Ishikawa (cell line): Measurements from ENCODE around the gene ZNF467.

Source experiments
- CEBPB ChIP-seq: IDR thresholded peaks from 2 replicates; pipeline ENCODE4 v1.6.1; 2012
- CREB1 ChIP-seq: IDR thresholded peaks from 2 replicates; pipeline ENCODE4 v1.6.1; 2012; ENCODE audit warnings: low read depth
- EGR1 ChIP-seq: IDR thresholded peaks from 2 replicates; pipeline ENCODE4 v1.6.1; 2012
- EP300 ChIP-seq: IDR thresholded peaks from 2 replicates; pipeline ENCODE4 v1.6.1; 2012; ENCODE audit warnings: borderline replicate concordance
- FOXM1 ChIP-seq: IDR thresholded peaks from 2 replicates; pipeline ENCODE4 v1.6.1; 2012; ENCODE audit warnings: low read depth, borderline replicate concordance
- NFIC ChIP-seq: IDR thresholded peaks from 2 replicates; pipeline ENCODE4 v1.6.1; 2012
- RAD21 ChIP-seq: IDR thresholded peaks from 2 replicates; pipeline ENCODE4 v1.6.1; 2012; ENCODE audit warnings: low read depth
- TAF1 ChIP-seq: IDR thresholded peaks from 2 replicates; pipeline ENCODE4 v1.6.1; 2012; ENCODE audit warnings: low read depth, mild to moderate bottlenecking
- TCF12 ChIP-seq: IDR thresholded peaks from 2 replicates; pipeline ENCODE4 v1.6.1; 2012; ENCODE audit warnings: low read depth
- ZBTB7A ChIP-seq: IDR thresholded peaks from 2 replicates; pipeline ENCODE4 v1.6.1; 2012; ENCODE audit warnings: low read depth
- TF ChIP-seq, protein P1 (sequence below): IDR thresholded peaks from 2 replicates; pipeline ENCODE4 v1.6.1; 2012
- TF ChIP-seq, protein P2 (sequence below): IDR thresholded peaks from 2 replicates; pipeline ENCODE4 v1.6.1; 2012; ENCODE audit warnings: low read depth, mild to moderate bottlenecking
- TF ChIP-seq, protein P3 (sequence below): IDR thresholded peaks from 2 replicates; pipeline ENCODE4 v1.6.1; 2012

DNA sequence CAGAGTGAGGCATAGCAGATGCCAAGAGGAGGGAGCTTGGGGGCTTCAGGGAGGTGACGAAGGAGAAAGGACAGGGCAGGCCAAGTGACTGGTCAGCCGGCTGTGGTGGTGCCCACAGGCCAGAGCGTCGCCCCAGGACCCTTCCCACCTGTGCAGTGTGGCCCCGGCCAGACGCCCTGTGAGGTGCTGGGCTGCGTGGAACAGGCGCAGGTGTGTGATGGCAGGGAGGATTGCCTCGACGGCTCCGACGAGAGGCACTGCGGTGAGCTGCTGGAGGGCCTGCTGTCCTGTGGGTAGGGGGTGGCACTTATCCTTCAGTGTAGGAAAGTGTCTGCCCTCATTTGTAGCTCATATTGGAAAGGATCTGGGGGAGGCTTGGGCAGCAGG lies 26.8 kb upstream of the ZNF467 start:
- TF ChIP-seq, protein P1, sequence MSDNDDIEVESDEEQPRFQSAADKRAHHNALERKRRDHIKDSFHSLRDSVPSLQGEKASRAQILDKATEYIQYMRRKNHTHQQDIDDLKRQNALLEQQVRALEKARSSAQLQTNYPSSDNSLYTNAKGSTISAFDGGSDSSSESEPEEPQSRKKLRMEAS, result no peak
- TF ChIP-seq CEBPB, result no peak
- TF ChIP-seq FOXM1, result no peak
- TF ChIP-seq EP300, result no peak
- no peak for TF ChIP-seq CREB1
- no peak for TF ChIP-seq TAF1
- TF ChIP-seq TCF12, result no peak
- TF ChIP-seq EGR1, result no peak
- TF ChIP-seq, protein P2, sequence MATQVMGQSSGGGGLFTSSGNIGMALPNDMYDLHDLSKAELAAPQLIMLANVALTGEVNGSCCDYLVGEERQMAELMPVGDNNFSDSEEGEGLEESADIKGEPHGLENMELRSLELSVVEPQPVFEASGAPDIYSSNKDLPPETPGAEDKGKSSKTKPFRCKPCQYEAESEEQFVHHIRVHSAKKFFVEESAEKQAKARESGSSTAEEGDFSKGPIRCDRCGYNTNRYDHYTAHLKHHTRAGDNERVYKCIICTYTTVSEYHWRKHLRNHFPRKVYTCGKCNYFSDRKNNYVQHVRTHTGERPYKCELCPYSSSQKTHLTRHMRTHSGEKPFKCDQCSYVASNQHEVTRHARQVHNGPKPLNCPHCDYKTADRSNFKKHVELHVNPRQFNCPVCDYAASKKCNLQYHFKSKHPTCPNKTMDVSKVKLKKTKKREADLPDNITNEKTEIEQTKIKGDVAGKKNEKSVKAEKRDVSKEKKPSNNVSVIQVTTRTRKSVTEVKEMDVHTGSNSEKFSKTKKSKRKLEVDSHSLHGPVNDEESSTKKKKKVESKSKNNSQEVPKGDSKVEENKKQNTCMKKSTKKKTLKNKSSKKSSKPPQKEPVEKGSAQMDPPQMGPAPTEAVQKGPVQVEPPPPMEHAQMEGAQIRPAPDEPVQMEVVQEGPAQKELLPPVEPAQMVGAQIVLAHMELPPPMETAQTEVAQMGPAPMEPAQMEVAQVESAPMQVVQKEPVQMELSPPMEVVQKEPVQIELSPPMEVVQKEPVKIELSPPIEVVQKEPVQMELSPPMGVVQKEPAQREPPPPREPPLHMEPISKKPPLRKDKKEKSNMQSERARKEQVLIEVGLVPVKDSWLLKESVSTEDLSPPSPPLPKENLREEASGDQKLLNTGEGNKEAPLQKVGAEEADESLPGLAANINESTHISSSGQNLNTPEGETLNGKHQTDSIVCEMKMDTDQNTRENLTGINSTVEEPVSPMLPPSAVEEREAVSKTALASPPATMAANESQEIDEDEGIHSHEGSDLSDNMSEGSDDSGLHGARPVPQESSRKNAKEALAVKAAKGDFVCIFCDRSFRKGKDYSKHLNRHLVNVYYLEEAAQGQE, result no peak
- no peak for TF ChIP-seq RAD21
- TF ChIP-seq, protein P3, sequence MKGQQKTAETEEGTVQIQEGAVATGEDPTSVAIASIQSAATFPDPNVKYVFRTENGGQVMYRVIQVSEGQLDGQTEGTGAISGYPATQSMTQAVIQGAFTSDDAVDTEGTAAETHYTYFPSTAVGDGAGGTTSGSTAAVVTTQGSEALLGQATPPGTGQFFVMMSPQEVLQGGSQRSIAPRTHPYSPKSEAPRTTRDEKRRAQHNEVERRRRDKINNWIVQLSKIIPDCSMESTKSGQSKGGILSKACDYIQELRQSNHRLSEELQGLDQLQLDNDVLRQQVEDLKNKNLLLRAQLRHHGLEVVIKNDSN, result no peak
- no peak for TF ChIP-seq NFIC
- no peak for TF ChIP-seq ZBTB7A
